CD4-positive, alpha-beta T cell treated with Interleukin-21 for 1 hour (primary cell): ENCODE measurements around the gene TSHZ1.
A peak's percentile ranks its signal among the peaks of the same experiment; 100 is the strongest.

Source experiments
- DNase-seq: peaks from one replicate; pipeline ENCODE4 v3.0.0-alpha.2; 2020

The TSHZ1 gene, protein sequence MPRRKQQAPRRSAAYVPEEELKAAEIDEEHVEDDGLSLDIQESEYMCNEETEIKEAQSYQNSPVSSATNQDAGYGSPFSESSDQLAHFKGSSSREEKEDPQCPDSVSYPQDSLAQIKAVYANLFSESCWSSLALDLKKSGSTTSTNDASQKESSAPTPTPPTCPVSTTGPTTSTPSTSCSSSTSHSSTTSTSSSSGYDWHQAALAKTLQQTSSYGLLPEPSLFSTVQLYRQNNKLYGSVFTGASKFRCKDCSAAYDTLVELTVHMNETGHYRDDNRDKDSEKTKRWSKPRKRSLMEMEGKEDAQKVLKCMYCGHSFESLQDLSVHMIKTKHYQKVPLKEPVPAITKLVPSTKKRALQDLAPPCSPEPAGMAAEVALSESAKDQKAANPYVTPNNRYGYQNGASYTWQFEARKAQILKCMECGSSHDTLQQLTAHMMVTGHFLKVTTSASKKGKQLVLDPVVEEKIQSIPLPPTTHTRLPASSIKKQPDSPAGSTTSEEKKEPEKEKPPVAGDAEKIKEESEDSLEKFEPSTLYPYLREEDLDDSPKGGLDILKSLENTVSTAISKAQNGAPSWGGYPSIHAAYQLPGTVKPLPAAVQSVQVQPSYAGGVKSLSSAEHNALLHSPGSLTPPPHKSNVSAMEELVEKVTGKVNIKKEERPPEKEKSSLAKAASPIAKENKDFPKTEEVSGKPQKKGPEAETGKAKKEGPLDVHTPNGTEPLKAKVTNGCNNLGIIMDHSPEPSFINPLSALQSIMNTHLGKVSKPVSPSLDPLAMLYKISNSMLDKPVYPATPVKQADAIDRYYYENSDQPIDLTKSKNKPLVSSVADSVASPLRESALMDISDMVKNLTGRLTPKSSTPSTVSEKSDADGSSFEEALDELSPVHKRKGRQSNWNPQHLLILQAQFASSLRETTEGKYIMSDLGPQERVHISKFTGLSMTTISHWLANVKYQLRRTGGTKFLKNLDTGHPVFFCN (N-terminal part only)

DNA sequence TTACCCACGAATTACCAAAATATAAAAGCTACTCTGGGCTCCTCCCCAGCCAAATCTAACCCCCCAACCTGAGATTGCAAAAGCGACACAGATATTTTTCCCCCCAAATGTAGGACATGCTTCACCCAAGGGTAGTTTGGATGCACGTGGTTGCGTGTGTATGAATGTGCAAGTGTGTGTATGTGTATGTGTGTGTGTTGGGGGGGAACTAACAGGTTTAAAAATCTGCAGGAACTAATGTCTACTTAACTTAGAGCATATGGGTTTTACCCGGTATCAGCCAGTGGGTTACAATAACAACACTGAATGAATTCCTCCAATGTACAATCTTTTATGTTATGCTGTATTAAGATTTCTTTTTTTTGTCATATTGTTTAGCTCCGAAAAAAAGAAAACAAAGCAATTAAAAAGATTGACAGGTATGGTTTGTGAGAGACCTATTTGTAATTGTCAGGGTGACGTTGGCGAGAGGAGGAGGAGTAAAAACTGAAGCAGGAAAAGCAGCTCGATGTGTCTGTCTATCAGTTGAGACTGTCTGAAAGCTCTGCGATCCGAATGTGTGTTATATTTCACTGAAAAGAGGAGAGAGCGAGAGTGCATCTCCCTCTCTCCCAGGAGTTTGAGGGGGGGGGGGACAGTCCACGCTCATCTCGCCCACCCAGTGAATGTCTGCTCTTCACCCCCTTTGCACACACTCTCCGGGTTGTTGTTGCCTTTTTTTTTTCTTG is at the start of gene TSHZ1:
TSS of gene TSHZ1 (plus strand) at position 524 of the 728 bp plus-strand sequence. CDS start 1,080 bp downstream, outside the sequence.
- peak; percentile 85 for DNase-seq

DNA sequence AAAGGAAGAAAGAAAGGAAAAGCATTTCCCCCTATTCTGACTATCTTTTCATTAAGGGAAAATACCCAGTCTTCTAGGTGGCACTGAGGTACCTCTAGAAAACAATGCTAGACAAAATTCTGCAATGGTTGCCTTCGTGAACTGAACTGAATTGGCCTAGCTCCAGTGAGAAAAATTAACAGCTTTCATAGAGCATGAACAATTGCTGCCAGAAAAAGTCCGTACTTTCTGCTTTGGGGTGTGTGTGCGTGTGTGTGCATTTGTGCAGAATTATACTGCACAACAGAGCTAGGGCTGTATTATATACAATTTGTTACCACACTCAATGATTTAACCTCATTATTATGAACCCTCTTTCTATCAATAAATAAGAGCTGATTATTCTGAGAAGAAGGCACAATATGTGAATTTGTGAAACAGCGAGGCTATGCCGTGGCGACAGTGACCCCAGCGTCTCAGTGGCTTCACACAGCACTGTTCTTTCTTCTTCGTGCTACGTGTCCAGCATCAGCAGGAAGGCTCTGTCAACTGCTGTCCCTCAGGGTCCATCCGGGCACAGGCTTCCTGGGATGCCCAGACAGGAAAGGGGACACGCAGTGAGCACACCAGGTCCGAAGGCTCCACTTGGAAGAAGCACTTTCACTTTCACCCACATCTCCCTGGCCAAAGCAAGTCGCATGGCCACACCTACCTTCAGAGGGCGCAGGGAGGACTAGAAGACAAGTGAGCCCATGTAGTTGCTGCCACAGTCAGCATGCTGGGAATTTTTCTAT is 49.2 kb upstream of the TSHZ1 start:
- DNase-seq = peak; percentile 38

DNA sequence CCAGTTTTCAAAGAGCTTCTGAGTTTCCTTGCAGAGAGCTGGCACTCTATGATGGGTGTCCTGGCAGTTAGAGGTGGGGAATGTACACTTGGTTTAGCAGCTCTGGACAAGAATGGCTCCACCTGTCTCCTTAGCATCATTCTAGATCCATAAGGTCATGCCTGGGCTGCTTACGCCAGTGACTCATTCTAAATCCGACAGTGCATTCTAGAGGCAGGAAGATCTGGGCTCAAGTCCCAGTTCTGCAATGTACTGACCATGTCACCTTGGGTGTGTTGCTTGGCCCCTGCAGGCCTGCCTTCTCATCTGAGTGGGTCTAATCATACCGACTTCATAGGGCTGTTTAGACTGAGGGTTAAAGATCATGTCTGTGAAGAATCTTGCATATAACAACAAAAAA is 48.1 kb upstream of the TSHZ1 start:
- DNase-seq = no peak

DNA sequence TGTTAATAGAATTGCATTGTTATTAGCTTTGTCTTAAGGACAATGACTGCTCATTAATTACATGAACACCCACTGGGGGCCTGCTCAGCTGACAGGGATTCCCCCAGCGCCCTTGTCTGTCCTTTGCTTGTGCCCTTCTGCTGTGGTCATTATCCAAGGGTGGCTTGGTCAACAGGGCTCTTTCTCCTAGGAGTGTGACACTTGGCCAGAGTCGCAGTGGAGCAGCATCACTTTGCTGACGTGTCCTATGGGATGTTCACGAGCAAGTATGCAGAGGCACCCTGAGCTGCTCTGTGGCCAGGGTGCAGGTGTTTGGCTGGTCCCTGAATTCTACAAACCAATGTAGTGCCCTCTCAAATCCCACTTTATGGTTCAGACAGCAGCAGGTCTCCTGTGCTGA is 47.6 kb upstream of the TSHZ1 start:
- DNase-seq = no peak

DNA sequence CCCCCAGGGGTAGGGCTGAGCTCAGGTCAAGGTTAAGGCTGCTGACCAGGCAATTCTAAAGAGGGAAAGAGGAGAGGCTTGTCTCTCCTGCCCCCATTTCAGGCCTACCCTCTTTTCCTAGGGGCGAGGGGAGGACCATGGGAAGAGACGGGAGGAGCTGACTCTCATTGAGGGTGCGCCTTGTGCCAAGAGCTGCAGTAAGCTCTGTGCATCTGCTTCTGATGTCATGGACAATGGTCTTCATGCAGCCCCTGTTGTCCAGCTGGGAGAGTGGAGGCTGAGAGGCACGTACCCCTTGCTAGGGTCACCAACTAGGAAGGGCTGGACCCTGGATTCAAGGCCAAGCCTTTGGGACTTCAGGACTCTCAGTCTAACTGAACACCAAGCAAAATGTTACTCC is 46.9 kb upstream of the TSHZ1 start:
- DNase-seq = no peak

DNA sequence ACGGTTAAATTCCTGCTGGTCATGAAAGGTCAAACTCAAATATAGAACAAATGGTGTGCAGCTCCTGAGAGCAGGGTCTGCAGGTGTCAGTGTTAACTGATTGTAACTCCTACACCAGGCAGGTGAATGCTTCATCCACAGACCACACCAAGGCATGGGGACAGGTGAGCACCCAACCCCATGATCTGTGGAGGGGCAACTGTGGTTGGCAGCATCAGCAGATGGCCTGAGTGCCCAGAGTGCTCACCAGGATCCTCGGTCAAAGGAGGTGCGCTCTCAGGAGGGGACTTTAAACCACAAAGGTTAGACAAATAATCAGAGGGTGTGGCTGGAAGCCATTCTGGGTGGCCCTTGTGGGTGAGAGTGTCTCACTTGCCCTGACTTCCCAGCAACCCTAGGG is 46.1 kb upstream of the TSHZ1 start:
- no peak for DNase-seq

DNA sequence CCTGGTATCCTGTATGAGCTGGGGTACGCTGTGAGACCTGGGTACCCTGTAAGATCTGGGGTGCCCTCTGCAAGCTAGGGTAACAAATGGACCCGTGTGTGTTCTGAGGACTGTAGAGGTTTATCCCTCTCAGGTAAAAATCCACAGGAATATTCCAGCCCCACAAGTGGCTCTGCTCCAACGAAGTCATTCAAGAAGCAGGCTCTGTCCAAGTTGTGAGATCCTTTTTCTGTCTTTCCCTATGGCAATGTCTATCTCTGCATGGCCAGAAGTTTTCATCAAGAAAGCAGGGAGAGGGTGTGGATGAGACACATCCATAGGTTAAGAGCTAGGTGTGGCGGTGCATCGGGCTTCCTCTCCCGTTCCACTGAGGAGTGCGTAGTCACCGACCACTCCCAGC is 44.7 kb upstream of the TSHZ1 start:
- DNase-seq = no peak

DNA sequence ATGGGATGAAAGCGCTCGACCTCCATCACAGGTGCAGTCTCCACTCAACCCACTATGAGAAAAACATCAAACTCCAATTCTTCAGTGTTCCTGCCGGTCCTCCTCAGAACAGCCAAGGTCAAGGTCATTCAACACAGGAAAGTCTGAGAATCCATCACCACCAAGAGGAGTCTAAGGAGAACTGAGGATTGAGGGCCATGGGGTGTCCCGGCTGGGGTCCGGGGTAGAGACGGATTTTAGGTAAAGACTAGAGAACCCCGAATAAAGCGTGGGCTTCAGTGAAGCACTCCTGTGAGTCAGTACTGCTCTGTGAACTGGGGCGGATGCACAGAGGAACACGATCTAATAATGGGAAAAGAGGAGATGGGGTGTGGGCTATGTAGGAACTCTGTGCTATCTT is 43.5 kb upstream of the TSHZ1 start:
- DNase-seq = no peak

DNA sequence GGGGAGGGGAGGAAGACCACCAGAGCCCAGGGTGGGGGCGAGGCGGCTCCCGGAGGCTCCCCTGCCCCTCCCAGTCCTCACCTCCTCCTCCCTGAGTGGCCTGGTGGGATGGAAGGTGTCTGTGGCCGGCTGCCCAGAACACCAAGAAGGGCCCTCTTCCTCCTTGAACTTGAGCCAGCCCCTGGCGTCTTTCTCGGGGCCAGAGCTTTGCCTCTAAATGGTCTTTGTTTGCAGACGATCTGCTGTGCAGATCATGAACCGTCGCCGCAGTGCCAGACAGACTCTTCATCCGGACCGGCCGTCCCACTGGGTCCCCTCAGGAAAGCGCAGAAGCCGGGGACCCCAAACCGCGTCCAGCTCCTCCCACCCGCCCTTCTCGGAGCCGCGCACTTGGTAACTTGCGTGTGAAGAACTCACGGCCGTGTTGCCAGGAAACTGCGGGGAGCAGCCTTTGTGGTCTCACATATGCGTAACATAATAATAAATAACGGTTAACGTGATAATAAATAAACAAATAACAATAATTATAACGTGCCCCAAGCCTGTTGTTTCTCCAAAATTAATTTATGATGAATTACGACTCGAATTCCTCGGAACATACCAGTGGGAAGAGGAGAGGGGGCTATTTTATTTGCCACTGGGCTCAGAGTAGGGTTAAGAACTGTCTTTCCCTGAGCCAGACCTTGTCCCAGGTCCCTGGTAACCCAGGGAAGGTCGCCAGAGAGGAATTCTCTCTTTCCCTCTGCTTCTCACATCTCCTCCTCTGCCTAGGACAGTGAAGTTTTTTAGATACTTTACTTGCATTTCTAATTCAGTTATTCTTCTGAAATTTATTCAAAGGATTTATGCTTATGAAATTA is 42.6 kb upstream of the TSHZ1 start:
- DNase-seq = no peak

DNA sequence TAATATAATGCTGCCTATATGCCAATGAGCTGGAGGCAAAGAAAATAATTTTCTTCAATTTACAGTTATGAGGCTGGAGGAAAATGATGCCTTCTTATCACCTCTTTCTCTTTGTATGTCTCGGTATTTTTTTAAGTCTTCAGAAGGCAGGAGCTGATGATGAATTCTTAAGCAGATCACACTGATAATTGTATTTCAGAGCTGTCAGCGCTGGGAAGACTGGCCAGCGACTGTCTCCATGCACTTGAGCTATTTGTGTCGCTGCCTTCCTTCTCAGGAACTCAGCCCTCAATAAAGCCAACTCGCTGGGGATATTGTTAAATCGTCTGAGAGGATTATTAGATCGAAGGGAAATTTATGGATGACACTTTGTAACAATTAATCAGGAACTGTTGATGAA is 42.0 kb upstream of the TSHZ1 start:
- no peak for DNase-seq

DNA sequence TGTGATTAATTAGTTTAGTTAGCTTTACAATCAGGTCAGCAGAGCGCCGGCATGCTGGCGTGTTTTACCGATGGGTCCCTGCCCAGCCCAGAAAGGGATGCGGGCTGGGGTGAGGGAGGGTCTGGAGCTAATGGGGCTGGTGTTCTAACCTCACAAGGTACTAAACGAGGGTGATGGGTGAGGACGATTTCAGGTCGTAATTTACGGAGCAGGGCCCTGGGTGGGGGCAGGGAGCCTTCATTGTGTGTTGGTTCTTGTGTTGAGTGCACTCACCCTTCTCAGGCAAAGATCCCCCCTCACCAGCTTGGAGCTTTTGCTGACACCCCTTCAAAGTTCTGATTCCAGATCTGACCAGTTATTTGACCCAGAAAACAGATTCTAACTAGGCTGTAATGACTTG is 41.2 kb upstream of the TSHZ1 start:
- no peak for DNase-seq

DNA sequence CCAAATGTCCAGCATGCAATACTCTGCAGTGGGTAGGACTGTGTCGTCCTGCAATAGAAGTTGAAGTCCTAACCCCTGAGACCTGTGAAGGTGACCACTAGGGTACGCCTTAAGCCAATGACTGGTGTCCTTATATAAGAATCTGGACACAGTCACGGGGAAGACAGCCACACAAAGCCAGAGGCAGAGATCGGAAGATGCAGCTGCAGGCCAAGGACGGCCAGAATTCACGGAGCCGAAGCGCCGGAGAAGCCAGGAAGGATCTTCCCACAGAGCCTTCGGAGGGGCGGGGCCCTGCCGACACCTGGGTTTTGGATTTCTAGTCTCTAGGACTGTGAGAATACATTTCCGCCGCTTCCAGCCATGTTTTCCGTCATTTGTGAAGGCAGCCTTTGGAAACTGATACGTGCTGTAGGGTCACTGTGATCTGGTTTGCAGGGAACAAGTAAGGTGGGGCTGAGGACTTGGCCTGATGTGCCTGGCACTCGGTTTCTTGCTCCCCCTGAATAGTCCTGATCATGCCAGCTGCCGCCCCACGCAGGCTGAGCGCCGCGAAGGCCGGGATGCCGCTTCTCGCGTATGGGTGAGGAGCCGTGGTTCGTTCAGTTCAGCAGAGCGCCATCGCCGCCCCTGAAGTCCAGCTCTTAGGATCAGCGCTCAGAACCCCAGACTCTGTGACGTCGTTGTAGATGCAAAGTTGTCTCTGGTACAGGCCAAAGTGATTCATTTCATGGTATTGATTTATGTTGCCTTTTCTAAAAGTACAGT is 40.4 kb upstream of the TSHZ1 start:
- DNase-seq = no peak

DNA sequence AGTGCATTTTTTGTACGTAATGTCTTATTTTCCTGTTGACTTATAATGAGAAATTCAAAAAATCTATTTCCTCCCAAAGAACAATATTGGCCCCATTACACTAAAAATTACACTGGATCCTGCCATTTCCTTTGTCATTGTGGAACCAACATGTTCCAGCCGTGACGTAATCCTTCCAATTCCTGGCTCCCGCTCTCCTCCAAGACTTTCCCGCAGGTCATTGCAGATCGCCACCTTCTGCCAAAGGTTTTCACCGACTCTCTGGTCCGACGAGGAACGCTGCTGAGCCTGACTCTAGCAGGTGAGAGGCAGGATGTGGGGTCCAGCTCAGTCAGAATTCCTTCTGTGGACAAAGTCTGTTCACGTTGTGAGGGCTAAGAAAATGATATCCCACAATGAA is 39.7 kb upstream of the TSHZ1 start:
- DNase-seq = no peak

DNA sequence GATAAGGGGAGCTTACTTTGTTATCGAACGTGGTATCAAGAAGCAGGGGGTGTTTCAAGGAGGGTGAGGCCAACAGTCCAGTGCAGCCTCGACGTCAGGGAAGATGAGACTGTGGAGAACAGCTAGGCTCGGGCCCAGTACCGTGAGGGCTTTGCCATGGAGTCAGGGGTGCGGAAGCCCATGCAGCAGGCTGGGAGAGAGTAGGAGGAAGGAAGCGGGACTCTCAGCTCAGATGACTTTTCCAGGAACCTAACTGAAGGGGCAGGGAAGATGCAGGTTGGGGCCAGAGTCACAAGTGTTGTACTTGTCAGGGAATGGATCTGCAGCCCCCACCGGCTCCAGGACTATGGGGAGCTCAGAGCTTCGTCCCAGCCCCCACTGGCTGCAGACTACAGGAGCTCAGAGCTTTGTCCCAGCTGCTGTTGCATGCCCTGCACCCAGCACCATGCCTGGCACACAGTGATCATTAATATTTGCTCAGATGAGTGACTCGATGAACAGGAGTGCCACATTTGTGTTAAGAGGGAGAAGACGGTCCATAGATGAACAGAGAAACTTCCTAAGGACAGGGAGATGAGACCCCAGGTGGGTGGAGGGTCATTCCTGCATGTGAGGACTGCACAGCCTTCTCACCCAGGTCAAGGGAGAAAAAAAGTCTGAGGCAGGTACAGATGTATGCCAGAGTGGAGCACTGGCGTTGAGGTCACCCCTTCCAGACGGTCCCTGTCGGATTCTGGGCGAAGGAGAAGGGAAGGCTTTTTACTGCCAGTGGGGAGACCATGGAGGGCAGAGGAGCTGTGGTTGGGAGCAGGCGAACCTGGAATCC is 38.1 kb upstream of the TSHZ1 start:
- DNase-seq = no peak

DNA sequence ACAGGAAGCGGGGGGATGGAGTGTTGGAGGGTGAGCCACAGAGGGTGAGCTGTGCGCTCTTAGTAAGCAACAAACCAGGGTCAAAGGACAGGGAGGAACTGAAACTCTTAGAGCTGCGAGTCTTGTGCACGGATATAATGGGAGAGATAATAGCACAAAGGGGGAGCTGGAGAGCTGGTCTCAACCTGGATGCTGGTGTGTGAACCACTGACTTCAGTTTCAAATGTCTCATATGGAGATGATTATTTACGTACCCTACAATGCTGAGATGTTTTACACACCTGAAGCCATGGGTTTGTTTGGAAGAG is 37.5 kb upstream of the TSHZ1 start:
- peak; percentile 15 for DNase-seq

DNA sequence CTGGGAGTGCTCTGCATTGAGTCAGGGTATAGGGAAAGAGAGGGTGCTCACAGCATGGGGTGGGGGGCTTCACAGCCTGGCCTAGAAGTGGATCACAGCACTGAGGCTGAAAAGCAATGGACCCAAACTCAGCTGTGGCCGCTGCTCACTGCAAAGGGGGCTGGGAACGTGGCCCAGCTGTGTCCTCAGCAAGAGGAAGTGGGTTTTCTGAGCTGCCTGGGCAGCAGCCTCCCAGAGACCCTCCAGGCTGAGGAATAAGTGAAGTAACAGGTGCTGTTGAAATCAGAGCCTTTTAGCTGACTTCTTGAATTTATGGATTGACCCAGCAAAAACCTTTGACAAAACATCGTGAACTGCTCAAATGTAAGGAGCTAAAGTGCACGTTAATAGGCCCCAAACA is 36.9 kb upstream of the TSHZ1 start:
- DNase-seq = no peak

DNA sequence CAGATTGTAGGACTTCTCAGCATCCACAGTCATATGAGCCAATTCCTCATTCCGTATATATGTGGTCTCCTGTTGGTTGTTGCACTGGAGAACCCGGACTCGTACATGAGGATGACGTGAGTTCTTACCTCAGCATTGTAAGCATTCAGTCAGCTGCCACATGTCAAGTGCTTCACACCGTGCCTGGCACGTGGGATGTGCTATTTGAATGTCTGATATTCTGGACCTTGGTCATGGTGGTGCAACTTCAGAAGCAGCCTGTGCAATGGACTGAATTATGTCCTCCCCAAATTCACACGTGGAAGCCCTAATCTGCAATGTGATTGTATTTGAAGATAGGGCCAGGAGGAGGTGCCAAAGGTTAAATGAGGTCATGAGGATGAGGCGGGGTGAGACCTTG is 33.7 kb upstream of the TSHZ1 start:
- DNase-seq = no peak

DNA sequence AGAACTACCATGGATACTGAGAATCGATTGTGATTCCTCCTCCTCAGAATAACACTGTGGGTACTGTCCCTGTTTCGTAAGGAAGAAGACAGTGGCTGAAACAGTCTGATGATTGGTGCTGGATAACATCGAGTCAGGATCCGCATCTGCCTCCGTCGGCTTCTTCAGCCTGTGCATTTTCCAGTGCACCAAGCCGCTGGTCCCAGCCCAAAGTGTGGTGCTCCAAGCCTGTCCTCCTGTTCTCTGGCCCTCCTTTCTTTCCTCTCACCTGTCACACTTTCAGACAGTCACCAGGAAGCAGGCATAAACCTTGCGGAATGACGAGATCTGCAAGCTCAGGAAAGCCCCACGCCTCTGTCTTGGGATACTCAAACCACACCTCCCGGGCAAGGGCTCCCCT is 32.2 kb upstream of the TSHZ1 start:
- DNase-seq = no peak

DNA sequence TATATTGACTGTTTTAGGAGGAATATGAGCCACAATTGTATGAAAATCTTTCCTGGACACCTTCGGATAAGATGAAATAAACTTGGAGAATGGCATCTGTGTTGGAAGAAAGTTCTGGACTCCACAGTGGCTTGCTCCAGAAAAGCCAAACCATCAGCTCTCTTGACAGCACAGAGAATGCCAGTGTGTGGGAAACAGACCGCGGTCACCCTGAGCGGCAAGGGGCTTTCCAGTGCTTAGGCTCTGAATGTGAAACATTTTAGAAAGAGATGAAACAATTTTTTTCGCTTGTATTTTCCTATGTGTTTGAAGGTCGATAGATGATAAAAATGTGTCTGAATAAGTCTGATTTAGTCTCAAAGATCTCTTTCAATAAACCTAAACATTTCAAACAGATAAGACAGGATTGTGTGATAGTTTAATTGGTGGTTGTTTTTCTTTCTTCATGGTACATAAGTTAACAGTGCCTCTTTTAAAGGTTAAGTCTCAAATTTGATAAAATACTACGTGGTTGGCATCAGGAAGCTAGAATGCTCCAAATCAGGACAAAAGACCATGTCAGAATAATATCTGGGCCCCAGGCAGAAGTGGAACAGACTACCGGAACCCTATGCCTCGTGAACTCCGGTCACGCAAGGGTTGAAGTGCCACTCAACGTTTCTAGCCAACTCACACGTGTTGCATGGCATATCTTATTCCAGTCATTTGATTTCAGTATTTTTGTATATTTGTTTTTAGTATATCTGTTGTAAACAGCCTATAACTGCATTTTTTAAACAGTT is 30.6 kb upstream of the TSHZ1 start:
- no peak for DNase-seq
